HepG2 (cell line): ENCODE data around the gene HECTD4. TPM values are rescaled to one million over a fixed set of nuclear protein-coding genes. Genes with fewer than 3 reads are reported as not detected.
A peak's percentile ranks its signal among the peaks of the same experiment; 100 is the strongest.

Source experiments
- AHR ChIP-seq: IDR thresholded peaks from 2 replicates; pipeline ENCODE4 v1.6.1; 2018; ENCODE audit warnings: missing genetic modification reagents, missing compliant biosample characterization
- EP300 ChIP-seq, 3 experiments: sonication (generic) in 1 of 3; formaldehyde crosslinking in 1 of 3; IDR thresholded peaks; 2 replicates each; pipeline versions ENCODE4 v1.5.1 to v1.6.1; 2011 to 2020; ENCODE audit warnings: low read depth in 2 of 3, low read length in 2 of 3, borderline replicate concordance in 1 of 3, improper control_type of control experiment in 1 of 3, mild to moderate bottlenecking in 1 of 3, missing genetic modification reagents in 1 of 3, moderate library complexity in 1 of 3
- HIVEP1 ChIP-seq: sonication (generic); formaldehyde crosslinking; IDR thresholded peaks from 2 replicates; pipeline ENCODE4 v1.4.0; 2020; ENCODE audit warnings: mild to moderate bottlenecking, missing genetic modification reagents
- ONECUT2 ChIP-seq: sonication (generic); formaldehyde crosslinking; IDR thresholded peaks from 2 replicates; pipeline ENCODE4 v1.4.0; 2020; ENCODE audit warnings: missing genetic modification reagents
- PHF5A ChIP-seq: IDR thresholded peaks from one replicate; pipeline ENCODE4 v1.6.1; 2018; ENCODE audit warnings: low read depth, missing genetic modification reagents; ENCODE audit not compliant: unreplicated experiment
- PITX1 ChIP-seq: sonication (generic); formaldehyde crosslinking; IDR thresholded peaks from 2 replicates; pipeline ENCODE4 v1.5.1; 2020; ENCODE audit warnings: mild to moderate bottlenecking, missing genetic modification reagents
- PLRG1 ChIP-seq: fragments of 450-650 bp; conservative IDR thresholded peaks from 2 replicates; pipeline ENCODE4 v1.6.1; 2016
- RXRB ChIP-seq: IDR thresholded peaks from 2 replicates; pipeline ENCODE4 v1.6.1; 2016; ENCODE audit warnings: borderline replicate concordance, missing genetic modification reagents, missing compliant biosample characterization
- SP140L ChIP-seq: sonication (generic); formaldehyde crosslinking; IDR thresholded peaks from 2 replicates; pipeline ENCODE4 v1.4.0; 2020; ENCODE audit warnings: missing genetic modification reagents, borderline replicate concordance
- TEAD3 ChIP-seq: optimal IDR thresholded peaks from 2 replicates; pipeline ENCODE3; 2016; ENCODE audit warnings: borderline replicate concordance
- XRCC5 ChIP-seq: fragments of 200-400 bp; formaldehyde crosslinking; optimal IDR thresholded peaks from 2 replicates; pipeline ENCODE3; 2017; ENCODE audit warnings: mild to moderate bottlenecking, low read length
- ZBTB7A ChIP-seq: sonication (generic); formaldehyde crosslinking; IDR thresholded peaks from 2 replicates; pipeline ENCODE4 v1.8.0; 2022; ENCODE audit warnings: mild to moderate bottlenecking, missing genetic modification reagents
- ZFP36 ChIP-seq: fragments of 150-350 bp; IDR thresholded peaks from 2 replicates; pipeline ENCODE4 v1.6.1; 2018; ENCODE audit warnings: borderline replicate concordance, low read length, low read depth; ENCODE audit not compliant: partially characterized antibody
- ZNF160 ChIP-seq: sonication (generic); formaldehyde crosslinking; IDR thresholded peaks from 2 replicates; pipeline ENCODE4 v1.8.0; 2022; ENCODE audit warnings: mild to moderate bottlenecking, inconsistent platforms, missing genetic modification reagents
- ZNF446 ChIP-seq: sonication (generic); formaldehyde crosslinking; IDR thresholded peaks from 2 replicates; pipeline ENCODE4 v1.5.0; 2020; ENCODE audit warnings: mild to moderate bottlenecking, missing genetic modification reagents
- ZNF501 ChIP-seq: sonication (generic); formaldehyde crosslinking; IDR thresholded peaks from 2 replicates; pipeline ENCODE4 v1.5.1; 2020; ENCODE audit warnings: mild to moderate bottlenecking, moderate library complexity, missing genetic modification reagents
- ZNF749 ChIP-seq: sonication (generic); formaldehyde crosslinking; IDR thresholded peaks from 2 replicates; pipeline ENCODE4 v1.8.0; 2022; ENCODE audit warnings: mild to moderate bottlenecking, missing genetic modification reagents, moderate library complexity, borderline replicate concordance
- ZNF891 ChIP-seq: sonication (generic); formaldehyde crosslinking; IDR thresholded peaks from 2 replicates; pipeline ENCODE4 v1.5.0; 2020; ENCODE audit warnings: mild to moderate bottlenecking, missing genetic modification reagents
- ZSCAN12 ChIP-seq: sonication (generic); formaldehyde crosslinking; IDR thresholded peaks from 2 replicates; pipeline ENCODE4 v1.9.0; 2021; ENCODE audit warnings: mild to moderate bottlenecking, missing genetic modification reagents
- ZSCAN9 ChIP-seq: IDR thresholded peaks from 2 replicates; pipeline ENCODE4 v1.6.1; 2016; ENCODE audit warnings: borderline replicate concordance
- polyA plus RNA-seq, 8 experiments: library from polyadenylated mRNA; depleted of rRNA in 3 of 8; stranded (reverse) in 7 of 8; unstranded in 1 of 8; fragments of >200 nt; fragmentation: Illumina TruSeq in 4 of 8; extraction: Trizol in 4 of 8; gene quantifications; 2 replicates each; pipeline versions ENCODE4 v1.2.1 to v1.2.3, GENCODE V29; 2011 to 2016; ENCODE audit warnings: low read depth in 4 of 8, missing spikeins in 1 of 8, mixed read lengths in 1 of 8; ENCODE audit not compliant: insufficient read depth in 1 of 8
- total RNA-seq, 5 experiments: library from RNA; depleted of rRNA; stranded (reverse); fragments of >200 nt; fragmentation: Illumina TruSeq; extraction: Trizol; gene quantifications; 2 replicates each; pipeline ENCODE4 v1.2.3, GENCODE V29; 2016; ENCODE audit warnings: low read depth in 1 of 5
- TF ChIP-seq, protein P1 (sequence below): IDR thresholded peaks from 2 replicates; pipeline ENCODE4 v1.4.0; 2020; ENCODE audit warnings: mild to moderate bottlenecking, missing genetic modification reagents
- TF ChIP-seq, protein P2 (sequence below): sonication (generic); formaldehyde crosslinking; IDR thresholded peaks from 2 replicates; pipeline ENCODE4 v1.4.0; 2020; ENCODE audit warnings: missing genetic modification reagents, borderline replicate concordance
- TF ChIP-seq, protein P3 (sequence below): IDR thresholded peaks from 2 replicates; pipeline ENCODE4 v1.6.1; 2016; ENCODE audit warnings: low read depth, borderline replicate concordance

HECTD4 gene
- total and polyA plus RNA-seq, 2 of the 13 experiments (the other 11 are each of a cell fraction or from before 2014, with no cell fraction given): 9.0 to 11.4 TPM

DNA sequence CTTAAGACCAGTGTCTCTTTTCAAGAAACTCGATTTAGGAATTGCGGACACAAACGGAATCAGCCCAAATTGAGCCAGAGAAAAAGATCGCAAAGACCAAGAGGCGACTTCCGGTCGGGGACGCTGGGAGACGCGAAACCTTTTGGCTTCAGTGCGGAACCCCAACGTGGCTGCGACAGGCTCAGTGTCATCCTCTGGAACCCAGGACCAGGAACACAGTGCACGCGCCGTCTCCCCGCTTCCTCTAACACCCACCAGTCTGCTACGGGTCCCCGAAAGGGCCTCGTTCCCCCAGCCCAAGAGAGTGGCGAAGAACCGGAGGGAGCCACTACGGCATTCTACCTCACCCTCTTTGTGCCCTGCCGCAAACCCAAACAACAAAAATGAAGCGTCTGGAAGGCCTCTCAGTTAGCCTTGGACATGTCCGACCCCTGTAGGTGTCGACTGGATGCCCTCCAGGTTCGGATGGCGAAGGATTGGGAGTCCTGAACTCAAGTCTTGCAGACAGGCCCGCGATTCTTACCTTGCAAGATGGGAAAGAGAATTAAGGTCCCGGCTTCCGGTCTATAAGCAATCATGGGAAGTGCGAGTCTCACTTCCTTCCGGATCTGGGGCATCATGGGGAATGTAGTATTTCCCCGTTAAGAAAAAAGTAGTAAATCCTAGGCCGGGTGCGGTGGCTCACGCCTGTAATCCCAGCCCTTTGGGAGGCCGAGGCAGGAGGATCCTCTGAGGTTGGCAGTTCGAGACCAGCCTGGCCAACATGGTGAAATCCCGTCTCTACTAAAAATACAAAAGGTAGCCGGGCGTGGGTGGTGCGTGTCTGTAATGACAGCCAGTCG, 27.1 kb upstream of the HECTD4 start, which contains the start of gene RPL6 (continued):
- TF ChIP-seq, protein P1, sequence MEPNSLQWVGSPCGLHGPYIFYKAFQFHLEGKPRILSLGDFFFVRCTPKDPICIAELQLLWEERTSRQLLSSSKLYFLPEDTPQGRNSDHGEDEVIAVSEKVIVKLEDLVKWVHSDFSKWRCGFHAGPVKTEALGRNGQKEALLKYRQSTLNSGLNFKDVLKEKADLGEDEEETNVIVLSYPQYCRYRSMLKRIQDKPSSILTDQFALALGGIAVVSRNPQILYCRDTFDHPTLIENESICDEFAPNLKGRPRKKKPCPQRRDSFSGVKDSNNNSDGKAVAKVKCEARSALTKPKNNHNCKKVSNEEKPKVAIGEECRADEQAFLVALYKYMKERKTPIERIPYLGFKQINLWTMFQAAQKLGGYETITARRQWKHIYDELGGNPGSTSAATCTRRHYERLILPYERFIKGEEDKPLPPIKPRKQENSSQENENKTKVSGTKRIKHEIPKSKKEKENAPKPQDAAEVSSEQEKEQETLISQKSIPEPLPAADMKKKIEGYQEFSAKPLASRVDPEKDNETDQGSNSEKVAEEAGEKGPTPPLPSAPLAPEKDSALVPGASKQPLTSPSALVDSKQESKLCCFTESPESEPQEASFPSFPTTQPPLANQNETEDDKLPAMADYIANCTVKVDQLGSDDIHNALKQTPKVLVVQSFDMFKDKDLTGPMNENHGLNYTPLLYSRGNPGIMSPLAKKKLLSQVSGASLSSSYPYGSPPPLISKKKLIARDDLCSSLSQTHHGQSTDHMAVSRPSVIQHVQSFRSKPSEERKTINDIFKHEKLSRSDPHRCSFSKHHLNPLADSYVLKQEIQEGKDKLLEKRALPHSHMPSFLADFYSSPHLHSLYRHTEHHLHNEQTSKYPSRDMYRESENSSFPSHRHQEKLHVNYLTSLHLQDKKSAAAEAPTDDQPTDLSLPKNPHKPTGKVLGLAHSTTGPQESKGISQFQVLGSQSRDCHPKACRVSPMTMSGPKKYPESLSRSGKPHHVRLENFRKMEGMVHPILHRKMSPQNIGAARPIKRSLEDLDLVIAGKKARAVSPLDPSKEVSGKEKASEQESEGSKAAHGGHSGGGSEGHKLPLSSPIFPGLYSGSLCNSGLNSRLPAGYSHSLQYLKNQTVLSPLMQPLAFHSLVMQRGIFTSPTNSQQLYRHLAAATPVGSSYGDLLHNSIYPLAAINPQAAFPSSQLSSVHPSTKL (CRISPR knock-in tag): no peak
- peak; percentile 41; the same call in 1 of the 2 replicates for TF ChIP-seq HIVEP1 (CRISPR knock-in tag)
- no peak for TF ChIP-seq PHF5A
- TF ChIP-seq ZNF501 (CRISPR knock-in tag): peak; percentile 87; the same call in 1 of the 2 replicates
- TF ChIP-seq AHR (CRISPR knock-in tag): 0 out of 2 replicates have a peak, but pooled peaks have one; percentile 83
- peak; percentile 67 for TF ChIP-seq XRCC5
- TF ChIP-seq, protein P2, sequence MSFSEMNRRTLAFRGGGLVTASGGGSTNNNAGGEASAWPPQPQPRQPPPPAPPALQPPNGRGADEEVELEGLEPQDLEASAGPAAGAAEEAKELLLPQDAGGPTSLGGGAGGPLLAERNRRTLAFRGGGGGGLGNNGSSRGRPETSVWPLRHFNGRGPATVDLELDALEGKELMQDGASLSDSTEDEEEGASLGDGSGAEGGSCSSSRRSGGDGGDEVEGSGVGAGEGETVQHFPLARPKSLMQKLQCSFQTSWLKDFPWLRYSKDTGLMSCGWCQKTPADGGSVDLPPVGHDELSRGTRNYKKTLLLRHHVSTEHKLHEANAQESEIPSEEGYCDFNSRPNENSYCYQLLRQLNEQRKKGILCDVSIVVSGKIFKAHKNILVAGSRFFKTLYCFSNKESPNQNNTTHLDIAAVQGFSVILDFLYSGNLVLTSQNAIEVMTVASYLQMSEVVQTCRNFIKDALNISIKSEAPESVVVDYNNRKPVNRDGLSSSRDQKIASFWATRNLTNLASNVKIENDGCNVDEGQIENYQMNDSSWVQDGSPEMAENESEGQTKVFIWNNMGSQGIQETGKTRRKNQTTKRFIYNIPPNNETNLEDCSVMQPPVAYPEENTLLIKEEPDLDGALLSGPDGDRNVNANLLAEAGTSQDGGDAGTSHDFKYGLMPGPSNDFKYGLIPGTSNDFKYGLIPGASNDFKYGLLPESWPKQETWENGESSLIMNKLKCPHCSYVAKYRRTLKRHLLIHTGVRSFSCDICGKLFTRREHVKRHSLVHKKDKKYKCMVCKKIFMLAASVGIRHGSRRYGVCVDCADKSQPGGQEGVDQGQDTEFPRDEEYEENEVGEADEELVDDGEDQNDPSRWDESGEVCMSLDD (CRISPR knock-in tag): 0 out of 2 replicates have a peak, but pooled peaks have one; percentile 14
- no peak for TF ChIP-seq ZSCAN12 (CRISPR knock-in tag)
- no peak for TF ChIP-seq ZNF160
- TF ChIP-seq ZNF446 (CRISPR knock-in tag): no peak
- TF ChIP-seq EP300 (IDR thresholded peaks at IDR 0.05; ENCODE audit: low read depth in 2 of 2, low read length in 2 of 2): peak; percentile 34 to 37; a peak in 1 of 4 replicates
- TF ChIP-seq EP300 (CRISPR knock-in tag; IDR thresholded peaks at IDR 0.05; ENCODE audit: borderline replicate concordance): no peak
- peak; percentile 97 for TF ChIP-seq ZNF891 (CRISPR knock-in tag)
- TF ChIP-seq ZNF749 (CRISPR knock-in tag): peak; percentile 61; the same call in 1 of the 2 replicates
- no peak for TF ChIP-seq ZSCAN9 (CRISPR knock-in tag)
- peak; percentile 33; the same call in 1 of the 2 replicates for TF ChIP-seq RXRB (CRISPR knock-in tag)
- TF ChIP-seq ZFP36: no peak
- no peak for TF ChIP-seq ONECUT2 (CRISPR knock-in tag)
- no peak for TF ChIP-seq ZBTB7A (CRISPR knock-in tag)
- TF ChIP-seq PITX1: peak; percentile 80
- no peak for TF ChIP-seq PLRG1
- no peak for TF ChIP-seq TEAD3 (CRISPR knock-in tag)
- peak; percentile 85; the same call in 1 of the 2 replicates for TF ChIP-seq SP140L
- TF ChIP-seq, protein P3, sequence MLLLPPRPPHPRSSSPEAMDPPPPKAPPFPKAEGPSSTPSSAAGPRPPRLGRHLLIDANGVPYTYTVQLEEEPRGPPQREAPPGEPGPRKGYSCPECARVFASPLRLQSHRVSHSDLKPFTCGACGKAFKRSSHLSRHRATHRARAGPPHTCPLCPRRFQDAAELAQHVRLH: 0 out of 2 replicates have a peak, but pooled peaks have one; percentile 81
